Astrocyte (in vitro differentiated cells and primary cell): Measurements from ENCODE around the gene IFT172. TPM values are rescaled to one million over a fixed set of nuclear protein-coding genes. Genes with fewer than 3 reads are reported as not detected.

ENCODE experiments used
- DNase-seq: peaks from one replicate; pipeline ENCODE4 v3.0.0-alpha.2; 2010; ENCODE audit warnings: low read depth
- FAIRE-seq: peaks from 2 replicates; lab custom pipeline; 2011; peaks lifted over from hg19 to GRCh38; lab: Jason Lieb, UNC
- H2AFZ ChIP-seq: 2 replicates; pipeline ENCODE4 v1.6.0; 2012; ENCODE audit warnings: low read depth, low read length, inconsistent platforms
- H3K27ac ChIP-seq: 2 replicates; pipeline ENCODE4 v1.5.1; 2011; ENCODE audit warnings: low read depth, low read length, inconsistent platforms
- H3K27me3 ChIP-seq: 2 replicates; pipeline ENCODE4 v1.6.0; 2011; ENCODE audit warnings: low read length, inconsistent platforms; ENCODE audit not compliant: insufficient read depth
- H3K36me3 ChIP-seq: 2 replicates; pipeline ENCODE4 v1.5.1; 2011; ENCODE audit warnings: low read length, inconsistent platforms; ENCODE audit not compliant: insufficient read depth
- H3K4me1 ChIP-seq: 2 replicates; pipeline ENCODE4 v1.5.1; 2011; ENCODE audit warnings: low read length, inconsistent platforms; ENCODE audit not compliant: insufficient read depth
- H3K4me2 ChIP-seq: 2 replicates; pipeline ENCODE4 v1.6.0; 2012; ENCODE audit warnings: low read length, inconsistent platforms
- H3K4me3 ChIP-seq: 2 replicates; pipeline ENCODE4 v1.5.1; 2011; ENCODE audit warnings: low read depth, mild to moderate bottlenecking, low read length, inconsistent platforms; ENCODE audit not compliant: insufficient read depth
- H3K79me2 ChIP-seq: 2 replicates; pipeline ENCODE4 v1.6.0; 2012; ENCODE audit warnings: mild to moderate bottlenecking, low read length, inconsistent platforms; ENCODE audit not compliant: insufficient read depth
- H3K9ac ChIP-seq: 2 replicates; pipeline ENCODE4 v1.6.0; 2012; ENCODE audit warnings: mild to moderate bottlenecking, low read length, inconsistent platforms
- H3K9me3 ChIP-seq: 2 replicates; pipeline ENCODE4 v1.5.1; 2012; ENCODE audit warnings: low read depth, mild to moderate bottlenecking, low read length, inconsistent platforms; ENCODE audit not compliant: insufficient read depth
- H4K20me1 ChIP-seq: 2 replicates; pipeline ENCODE4 v1.6.0; 2012; ENCODE audit warnings: low read length, inconsistent platforms; ENCODE audit not compliant: insufficient read depth
- H3K27ac Mint-ChIP-seq: one replicate; pipeline ENCODE4 v1.8.0; 2021; ENCODE audit warnings: mild to moderate bottlenecking, mixed read lengths; ENCODE audit not compliant: unreplicated experiment
- H3K27me3 Mint-ChIP-seq: one replicate; pipeline ENCODE4 v1.8.0; 2021; ENCODE audit warnings: low read depth, mixed read lengths; ENCODE audit not compliant: unreplicated experiment
- H3K36me3 Mint-ChIP-seq: one replicate; pipeline ENCODE4 v1.8.0; 2021; ENCODE audit warnings: low read depth, mixed read lengths; ENCODE audit not compliant: unreplicated experiment
- H3K4me1 Mint-ChIP-seq: one replicate; pipeline ENCODE4 v1.8.0; 2021; ENCODE audit warnings: low read depth, mixed read lengths; ENCODE audit not compliant: unreplicated experiment
- H3K4me3 Mint-ChIP-seq: one replicate; pipeline ENCODE4 v1.8.0; 2021; ENCODE audit warnings: mild to moderate bottlenecking, moderate library complexity, mixed read lengths; ENCODE audit not compliant: unreplicated experiment
- H3K9me3 Mint-ChIP-seq: one replicate; pipeline ENCODE4 v1.8.0; 2021; ENCODE audit warnings: mild to moderate bottlenecking, mixed read lengths; ENCODE audit not compliant: unreplicated experiment
- EZH2 ChIP-seq: IDR thresholded peaks from 2 replicates; pipeline ENCODE4 v1.6.1; 2012; ENCODE audit warnings: mild to moderate bottlenecking, low read length, inconsistent platforms; ENCODE audit not compliant: insufficient read depth
- total RNA-seq: library from RNA; stranded (reverse); gene quantifications from 2 replicates; pipeline ENCODE4 v1.2.1, GENCODE V29; 2021
- TF ChIP-seq, protein P1 (sequence below): IDR thresholded peaks from 2 replicates; pipeline ENCODE4 v1.5.1; 2011; ENCODE audit warnings: low read depth, mild to moderate bottlenecking, inconsistent platforms, low read length, moderate library complexity; ENCODE audit not compliant: insufficient read depth

IFT172 gene
- total RNA-seq, 1 donor from 2014 or later = 15.4 TPM

DNA sequence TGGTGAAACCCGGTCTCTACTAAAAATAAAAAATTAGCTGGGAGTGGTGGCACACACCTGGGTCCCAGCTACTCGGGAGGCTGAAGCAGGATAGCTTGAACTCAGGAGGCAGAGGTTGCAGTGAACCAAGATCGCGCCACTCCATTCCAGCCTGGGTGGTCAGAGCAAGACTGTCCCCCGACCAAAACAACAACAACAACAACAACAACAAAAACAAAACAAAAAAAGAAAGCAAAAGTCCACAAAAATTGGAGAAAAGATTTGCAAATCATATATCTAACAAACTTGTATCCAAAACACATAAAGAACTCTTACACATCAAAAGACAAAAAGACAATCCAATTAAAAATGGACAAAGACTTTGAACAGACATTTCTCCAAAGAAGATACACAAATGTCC, 90.6 kb downstream of the IFT172 start:
- Histone ChIP-seq H3K9me3 (no peaks in the 10 kb centered on the region), H3K36me3 (peaks cover 5% of the 10 kb centered on the region), H3K4me1 (no peaks in the 10 kb centered on the region), H3K79me2 (peaks cover 99% of the 10 kb centered on the region), H2AFZ (no peak overlapping the region), H3K9ac (no peak overlapping the region), H4K20me1 (peaks cover 69% of the 10 kb centered on the region), H3K4me2 (no peak overlapping the region), H3K27me3 (no peaks in the 10 kb centered on the region), H3K27ac (no peak overlapping the region), H3K4me3 (no peak overlapping the region)
- Mint-ChIP-seq H3K36me3 (no peaks in the 10 kb centered on the region), H3K27ac (no peak overlapping the region), H3K4me1 (peaks cover 5% of the 10 kb centered on the region), H3K4me3 (no peak overlapping the region), H3K9me3 (no peaks in the 10 kb centered on the region), H3K27me3 (no peaks in the 10 kb centered on the region)
- FAIRE-seq = no peak
- TF ChIP-seq EZH2 = no peak
- TF ChIP-seq, protein P1, sequence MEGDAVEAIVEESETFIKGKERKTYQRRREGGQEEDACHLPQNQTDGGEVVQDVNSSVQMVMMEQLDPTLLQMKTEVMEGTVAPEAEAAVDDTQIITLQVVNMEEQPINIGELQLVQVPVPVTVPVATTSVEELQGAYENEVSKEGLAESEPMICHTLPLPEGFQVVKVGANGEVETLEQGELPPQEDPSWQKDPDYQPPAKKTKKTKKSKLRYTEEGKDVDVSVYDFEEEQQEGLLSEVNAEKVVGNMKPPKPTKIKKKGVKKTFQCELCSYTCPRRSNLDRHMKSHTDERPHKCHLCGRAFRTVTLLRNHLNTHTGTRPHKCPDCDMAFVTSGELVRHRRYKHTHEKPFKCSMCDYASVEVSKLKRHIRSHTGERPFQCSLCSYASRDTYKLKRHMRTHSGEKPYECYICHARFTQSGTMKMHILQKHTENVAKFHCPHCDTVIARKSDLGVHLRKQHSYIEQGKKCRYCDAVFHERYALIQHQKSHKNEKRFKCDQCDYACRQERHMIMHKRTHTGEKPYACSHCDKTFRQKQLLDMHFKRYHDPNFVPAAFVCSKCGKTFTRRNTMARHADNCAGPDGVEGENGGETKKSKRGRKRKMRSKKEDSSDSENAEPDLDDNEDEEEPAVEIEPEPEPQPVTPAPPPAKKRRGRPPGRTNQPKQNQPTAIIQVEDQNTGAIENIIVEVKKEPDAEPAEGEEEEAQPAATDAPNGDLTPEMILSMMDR = no peak
- no peak for DNase-seq

Other genes starting within 250 kb of the IFT172 start
- 0.16 and 0.34 TPM in 2 replicates for gene SLC30A3, start 226.7 kb downstream of the IFT172 start, total RNA-seq
- gene DNAJC5G, start 214.3 kb downstream of the IFT172 start, total RNA-seq = not detected in 2 replicates
- gene TRIM54, start 207.3 kb downstream of the IFT172 start, total RNA-seq = not detected in 2 replicates
- gene UCN, start 181.3 kb downstream of the IFT172 start, total RNA-seq = 1.1 and 1.5 TPM in 2 replicates
- 54.0 and 55.7 TPM in 2 replicates for gene MPV17, start 166.6 kb downstream of the IFT172 start, total RNA-seq
- 52.9 and 61.3 TPM in 2 replicates for gene GTF3C2, start 133.0 kb downstream of the IFT172 start, total RNA-seq
- gene EIF2B4, start 119.4 kb downstream of the IFT172 start, total RNA-seq = 43.3 and 47.3 TPM in 2 replicates
- gene SNX17, start 119.1 kb downstream of the IFT172 start, total RNA-seq = 69.9 and 86.6 TPM in 2 replicates
- 13.5 and 13.7 TPM in 2 replicates for gene ZNF513, start 109.0 kb downstream of the IFT172 start, total RNA-seq
- gene PPM1G, start 80.2 kb downstream of the IFT172 start, total RNA-seq = 77.3 and 79.0 TPM in 2 replicates
- gene NRBP1, start 61.1 kb downstream of the IFT172 start, total RNA-seq = 119 and 127 TPM in 2 replicates
- gene KRTCAP3, start 47.4 kb downstream of the IFT172 start, total RNA-seq = 1.4 and 1.9 TPM in 2 replicates
- gene FNDC4, start 5.5 kb upstream of the IFT172 start, total RNA-seq = 6.9 and 7.3 TPM in 2 replicates
- not detected in 2 replicates for gene GCKR, start 7.1 kb upstream of the IFT172 start, total RNA-seq
- gene ZNF512, start 93.3 kb upstream of the IFT172 start, total RNA-seq = 27.5 and 32.5 TPM in 2 replicates
- 1.2 and 1.6 TPM in 2 replicates for gene CCDC121, start 139.3 kb upstream of the IFT172 start, total RNA-seq
- 54.4 and 63.9 TPM in 2 replicates for gene GPN1, start 139.3 kb upstream of the IFT172 start, total RNA-seq
- gene SUPT7L, start 173.9 kb upstream of the IFT172 start, total RNA-seq = 25.9 and 27.8 TPM in 2 replicates
- gene SLC4A1AP, start 174.1 kb upstream of the IFT172 start, total RNA-seq = 20.9 and 21.3 TPM in 2 replicates